Omental fat pad (tissue), 4 donors: ENCODE data around the gene NME7. TPM values are rescaled to one million over a fixed set of nuclear protein-coding genes. Genes with fewer than 3 reads are reported as not detected.

Experiments
- ATAC-seq: fragments of 150-250 bp; one replicate; pipeline ENCODE4 v1.9.1; 2016; ENCODE audit warnings: mild to moderate bottlenecking, moderate library complexity; ENCODE audit not compliant: low FRiP score
- DNase-seq: peaks from one replicate; pipeline ENCODE4 v3.0.0-alpha.2; 2019; ENCODE audit warnings: low spot score
- total RNA-seq, 4 donors: library from RNA; depleted of rRNA; stranded (reverse); fragments of >200 nt; gene quantifications; one replicate each; pipeline ENCODE4 v1.1.0, GENCODE V29; 2016
- TF ChIP-seq, protein P1 (sequence below), 3 donors: fragments of 450-650 bp; IDR thresholded peaks; one replicate each; pipeline ENCODE4 v1.5.1; 2016 to 2017; ENCODE audit warnings: antibody characterized with exemption in 3 of 3, mild to moderate bottlenecking in 3 of 3, moderate library complexity in 2 of 3

The NME7 gene
- total RNA-seq, 4 donors from 2014 or later = 9.0 to 16.8 (median 9.3) TPM

GRCh38 chr1:169305356-169305755 is 62.2 kb downstream of the NME7 start:
- DNase-seq = no peak
- TF ChIP-seq, protein P1, sequence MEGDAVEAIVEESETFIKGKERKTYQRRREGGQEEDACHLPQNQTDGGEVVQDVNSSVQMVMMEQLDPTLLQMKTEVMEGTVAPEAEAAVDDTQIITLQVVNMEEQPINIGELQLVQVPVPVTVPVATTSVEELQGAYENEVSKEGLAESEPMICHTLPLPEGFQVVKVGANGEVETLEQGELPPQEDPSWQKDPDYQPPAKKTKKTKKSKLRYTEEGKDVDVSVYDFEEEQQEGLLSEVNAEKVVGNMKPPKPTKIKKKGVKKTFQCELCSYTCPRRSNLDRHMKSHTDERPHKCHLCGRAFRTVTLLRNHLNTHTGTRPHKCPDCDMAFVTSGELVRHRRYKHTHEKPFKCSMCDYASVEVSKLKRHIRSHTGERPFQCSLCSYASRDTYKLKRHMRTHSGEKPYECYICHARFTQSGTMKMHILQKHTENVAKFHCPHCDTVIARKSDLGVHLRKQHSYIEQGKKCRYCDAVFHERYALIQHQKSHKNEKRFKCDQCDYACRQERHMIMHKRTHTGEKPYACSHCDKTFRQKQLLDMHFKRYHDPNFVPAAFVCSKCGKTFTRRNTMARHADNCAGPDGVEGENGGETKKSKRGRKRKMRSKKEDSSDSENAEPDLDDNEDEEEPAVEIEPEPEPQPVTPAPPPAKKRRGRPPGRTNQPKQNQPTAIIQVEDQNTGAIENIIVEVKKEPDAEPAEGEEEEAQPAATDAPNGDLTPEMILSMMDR (IDR thresholded peaks at IDR 0.05) = no peak
- no peak for ATAC-seq

GRCh38 chr1:169300854-169301253 is 66.7 kb downstream of the NME7 start:
- ATAC-seq = no peak
- DNase-seq = no peak
- TF ChIP-seq, protein P1 (IDR thresholded peaks at IDR 0.05) = no peak

DNA sequence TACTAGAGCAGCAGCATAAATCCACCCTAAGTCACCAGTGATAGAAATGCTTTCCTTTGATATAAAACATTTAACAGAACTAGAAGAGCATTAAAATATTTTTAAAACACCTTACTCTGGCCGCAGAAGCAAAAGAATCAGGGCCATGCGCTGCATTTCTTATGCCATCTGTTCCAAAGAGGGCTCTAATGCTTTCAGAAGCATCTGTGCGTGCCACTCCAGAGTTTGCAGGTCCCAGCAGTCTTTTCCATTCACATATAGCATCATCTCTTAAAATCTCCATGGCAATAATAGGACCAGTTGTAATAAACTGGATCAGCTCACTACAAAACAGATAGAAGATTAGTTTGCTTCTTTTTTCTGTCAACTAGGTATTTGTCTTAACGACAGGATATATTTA is 69.2 kb downstream of the NME7 start:
- TF ChIP-seq, protein P1 (IDR thresholded peaks at IDR 0.05) = no peak
- no peak for DNase-seq
- ATAC-seq = no peak

DNA sequence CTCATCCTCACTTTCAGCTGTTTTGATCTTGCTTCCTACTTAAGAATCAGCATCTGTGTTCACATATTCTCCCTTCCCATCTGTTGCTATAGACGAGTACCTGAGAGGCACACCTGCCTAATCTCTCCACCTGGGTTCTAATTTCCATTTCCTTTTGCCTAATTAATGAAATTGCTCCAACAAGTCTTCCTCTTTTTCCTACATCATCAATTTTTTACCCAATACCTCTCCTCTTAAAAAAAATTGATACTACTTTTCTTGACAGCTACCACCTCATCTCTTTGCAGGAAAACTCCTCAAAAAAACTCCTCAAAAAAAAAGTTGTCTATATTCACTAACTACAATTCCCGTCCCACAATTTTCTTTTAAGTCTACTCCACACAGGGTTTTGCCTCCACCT is 71.8 kb downstream of the NME7 start:
- no peak for DNase-seq
- no peak for ATAC-seq
- TF ChIP-seq, protein P1 (IDR thresholded peaks at IDR 0.05) = no peak

DNA sequence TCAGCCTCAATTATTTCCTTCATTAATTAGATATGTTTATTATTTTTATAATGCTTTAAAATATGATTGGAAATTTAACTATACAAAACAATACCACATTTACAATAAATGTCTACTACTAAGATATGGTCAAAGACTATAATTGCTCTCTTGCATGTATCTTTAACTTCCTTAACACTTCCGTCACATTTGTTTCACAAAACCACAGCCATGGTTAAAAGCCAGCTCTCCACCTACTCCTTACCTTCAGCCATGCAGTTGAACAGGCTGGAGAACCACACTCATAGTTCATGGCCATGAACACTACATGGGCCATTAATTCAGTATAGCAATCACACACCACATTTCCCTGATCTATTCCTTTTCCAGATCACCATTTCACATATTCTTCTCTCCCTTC is 72.2 kb downstream of the NME7 start:
- TF ChIP-seq, protein P1 (IDR thresholded peaks at IDR 0.05) = no peak
- no peak for ATAC-seq
- no peak for DNase-seq

DNA sequence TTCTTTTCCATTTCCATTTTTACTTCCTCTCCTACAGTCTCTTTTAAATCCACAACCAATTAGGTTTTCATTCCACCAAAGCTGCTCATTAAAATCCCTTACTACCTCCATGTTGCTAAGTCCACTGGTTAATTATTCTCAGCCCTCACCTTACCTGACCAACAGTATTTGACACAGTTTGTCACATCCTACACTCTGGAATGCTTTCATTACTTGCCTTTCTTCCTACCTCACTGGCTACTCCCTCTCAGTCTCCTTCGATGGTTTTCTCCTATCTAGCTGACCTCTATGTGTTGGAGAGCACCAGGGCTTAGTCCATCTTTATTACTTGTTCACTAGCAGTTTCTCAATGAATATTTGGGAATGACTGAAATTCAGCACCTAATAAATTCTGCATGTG is 78.6 kb downstream of the NME7 start:
- TF ChIP-seq, protein P1 (IDR thresholded peaks at IDR 0.05) = no peak
- DNase-seq = no peak
- no peak for ATAC-seq

- TF ChIP-seq, protein P1 (IDR thresholded peaks at IDR 0.05) = no peak
- DNase-seq (no peak), ATAC-seq (no peak)
These were observed 79.6 kb downstream of the NME7 start for GRCh38 chr1:169288011-169288414.
